HG03378 (cell line): Measurements from ENCODE around the gene PRRC2B.
"Not testable (repeated sequence)": the region's sequence is repeated elsewhere in the genome, so short reads cannot be mapped to it uniquely, and the experiment has no call there.

Experiments used
- ATAC-seq: cut with Tn5 transposase; IDR thresholded peaks from one replicate; pipeline ENCODE4 v1.9.1; 2021; ENCODE audit warnings: mild to moderate bottlenecking, moderate library complexity; ENCODE audit not compliant: unreplicated experiment

PRRC2B gene

GRCh38 chr9:131393622-131394463, at the start of gene PRRC2B:
TSS of gene PRRC2B (plus strand) at chr9:131394086. CDS start at chr9:131430145, 36,059 bp downstream.
- ATAC-seq, result no peak

- ATAC-seq, result not testable (repeated sequence)
Measured at GRCh38 chr9:131344931-131345535, 48.9 kb upstream of the PRRC2B start.

- no peak for ATAC-seq
Measured at GRCh38 chr9:131346559-131346958, 47.3 kb upstream of the PRRC2B start.

DNA sequence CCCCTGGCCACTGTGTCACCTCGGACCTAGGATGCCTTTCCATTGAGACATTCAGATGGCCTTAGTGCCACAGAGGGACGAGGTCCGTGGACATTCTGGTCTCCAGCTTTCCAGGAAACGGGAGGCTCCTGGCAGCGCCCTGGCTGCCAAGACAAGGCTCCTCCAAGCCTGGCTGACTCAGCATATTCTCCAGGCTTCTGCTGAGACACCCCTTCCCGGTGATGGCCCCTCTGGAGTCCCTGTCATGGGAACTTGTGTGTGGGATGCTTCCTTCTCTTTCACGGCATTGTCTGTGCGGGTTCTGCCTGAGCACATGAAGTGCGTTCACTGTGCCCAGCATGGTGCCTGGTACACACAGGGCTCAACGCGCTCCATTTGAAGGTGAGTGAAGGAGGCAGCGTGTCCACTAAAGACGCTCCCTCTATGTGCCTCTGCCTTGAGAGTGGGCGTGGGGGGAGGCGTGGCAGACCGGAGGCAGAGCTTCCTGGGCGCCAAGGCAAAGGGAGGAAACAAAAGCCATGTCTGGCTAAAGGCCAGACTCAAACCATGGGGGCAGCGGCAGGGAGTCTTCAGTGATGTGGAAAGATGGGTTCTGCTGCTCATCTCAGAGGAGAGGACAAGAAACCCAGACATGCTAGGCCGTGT, 46.4 kb upstream of the PRRC2B start:
- ATAC-seq, result no peak

GRCh38 chr9:131348631-131349521, 45.0 kb upstream of the PRRC2B start:
- ATAC-seq, result no peak

DNA sequence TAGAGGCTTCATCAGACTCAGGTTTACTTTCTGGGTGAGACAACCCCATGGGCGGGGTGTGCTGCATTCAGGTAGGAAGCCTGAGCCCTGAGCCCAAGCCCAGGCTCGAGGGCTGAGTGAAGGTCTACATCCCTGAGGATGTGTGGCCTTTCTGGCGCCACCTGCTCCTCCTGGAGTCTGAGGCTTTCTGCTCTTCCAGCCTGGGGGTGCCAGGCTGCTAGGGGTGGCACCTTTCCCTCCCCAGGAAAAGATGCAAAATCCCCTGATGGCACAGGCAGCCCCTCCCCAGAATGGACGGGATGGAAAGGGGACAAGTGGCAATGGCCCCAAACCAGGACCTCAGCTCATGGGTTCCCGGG, 44.4 kb upstream of the PRRC2B start:
- no peak for ATAC-seq

DNA sequence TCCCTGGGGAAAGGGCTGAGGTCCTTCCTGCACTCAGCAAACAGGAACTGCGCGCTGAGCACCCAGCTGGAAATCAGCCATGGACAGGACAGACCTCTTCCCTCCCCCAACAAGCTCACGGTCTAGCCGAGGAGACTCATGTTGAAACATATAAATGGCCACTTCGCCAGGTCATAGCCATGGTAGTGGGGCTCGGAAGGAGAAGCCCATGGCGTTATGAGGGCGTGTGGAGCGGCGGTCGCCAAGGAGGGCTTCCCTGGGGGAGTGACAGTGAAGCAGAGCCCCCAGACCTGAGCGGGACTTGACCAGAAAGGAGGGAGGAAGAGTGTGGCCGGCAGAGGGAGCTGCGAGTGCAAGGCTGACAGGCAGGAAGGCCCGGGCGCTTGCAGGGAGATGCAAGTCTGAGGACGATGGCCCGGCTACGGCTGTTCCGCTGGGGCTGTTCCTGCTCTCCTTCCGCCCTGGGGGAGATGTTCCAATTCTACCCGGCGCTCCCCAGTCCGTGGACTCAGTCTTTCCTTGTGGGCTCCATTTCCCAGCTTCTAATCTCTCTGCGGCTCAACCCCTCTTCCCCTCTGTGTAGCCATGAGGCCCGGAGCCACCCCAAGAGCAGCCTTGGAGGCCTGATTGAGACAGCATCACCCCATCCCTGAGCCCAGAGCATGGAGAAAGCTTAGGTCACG, 43.9 kb upstream of the PRRC2B start:
- ATAC-seq, result no peak

- ATAC-seq, result not testable (repeated sequence)
Measured at GRCh38 chr9:131356479-131356878, 37.4 kb upstream of the PRRC2B start.

- ATAC-seq, result no peak
Measured at GRCh38 chr9:131358556-131358955, 35.3 kb upstream of the PRRC2B start.

GRCh38 chr9:131361202-131361833, 32.6 kb upstream of the PRRC2B start:
- no peak for ATAC-seq

DNA sequence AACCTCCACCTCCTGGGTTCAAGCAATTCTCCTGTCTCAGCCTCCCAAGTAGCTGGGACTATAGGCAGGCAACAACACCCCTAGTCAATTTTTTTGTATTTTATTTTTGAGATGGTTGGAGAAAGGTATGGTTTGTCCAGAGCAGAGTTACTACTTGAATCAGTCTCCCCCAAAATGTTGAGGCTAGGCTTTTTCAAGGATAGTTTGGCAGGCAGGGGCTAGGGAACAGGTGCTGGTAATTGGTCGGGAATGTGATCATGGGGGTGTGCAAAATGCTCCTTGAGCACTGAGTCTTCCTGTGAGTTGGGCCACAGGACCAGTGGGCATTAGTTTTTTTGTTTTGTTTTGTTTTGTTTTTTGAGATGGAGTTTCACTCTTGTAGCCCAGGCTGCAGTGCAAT, 28.3 kb upstream of the PRRC2B start:
- no peak for ATAC-seq

DNA sequence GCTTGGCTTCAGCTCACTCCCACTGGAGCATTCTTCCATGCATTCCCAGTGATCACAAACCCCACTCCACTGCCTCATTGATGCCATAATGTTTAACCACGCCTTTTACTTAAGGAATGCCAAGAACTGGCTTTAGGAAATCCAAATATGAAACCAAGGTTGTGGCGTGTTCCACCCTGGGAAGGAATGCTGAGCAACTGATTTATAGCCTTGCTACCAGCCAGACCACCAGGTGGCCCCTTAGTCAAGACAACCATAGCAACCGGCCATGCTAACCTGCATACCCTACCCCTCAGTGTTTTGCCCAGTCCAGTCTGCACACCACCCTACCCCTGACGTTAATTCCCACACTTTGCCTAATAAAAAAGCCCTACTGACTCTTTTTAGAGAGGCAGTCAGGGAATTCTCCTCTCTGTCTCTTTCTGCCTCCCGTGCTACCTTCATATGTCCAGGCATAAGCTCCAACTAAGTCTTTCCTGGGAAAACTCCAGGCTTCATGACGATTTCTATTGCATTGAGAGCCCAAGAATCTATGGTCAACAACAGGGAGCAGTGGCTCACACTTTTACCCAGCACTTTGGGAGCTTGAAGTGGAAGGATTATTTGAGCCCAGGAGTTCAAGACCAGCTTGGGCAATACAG, 27.0 kb upstream of the PRRC2B start:
- ATAC-seq, result no peak

GRCh38 chr9:131367450-131367849, 26.4 kb upstream of the PRRC2B start:
- ATAC-seq, result no peak

DNA sequence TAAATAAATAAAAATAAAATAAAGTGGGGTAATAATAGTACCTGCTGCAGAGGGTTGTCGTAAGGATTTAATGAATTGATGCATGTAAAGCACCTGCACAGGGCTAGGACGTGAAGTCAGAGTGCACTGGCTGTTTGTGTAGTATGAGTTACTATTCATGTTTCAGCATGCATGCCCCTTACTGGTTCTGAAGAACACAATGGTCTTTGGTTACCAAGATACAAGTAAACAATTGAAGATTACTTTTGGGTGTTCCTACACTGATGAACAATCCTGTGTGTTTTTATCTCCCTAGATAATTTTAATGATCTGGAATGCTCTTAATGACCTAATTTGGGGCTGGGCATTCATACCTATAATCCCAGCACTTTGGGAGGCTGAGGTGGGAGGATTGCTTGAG, 23.2 kb upstream of the PRRC2B start:
- no peak for ATAC-seq

- not testable (repeated sequence) for ATAC-seq
Measured at GRCh38 chr9:131372599-131372973, 21.3 kb upstream of the PRRC2B start.

GRCh38 chr9:131374638-131375037, 19.2 kb upstream of the PRRC2B start:
- ATAC-seq, result not testable (repeated sequence)

GRCh38 chr9:131379056-131379455, 14.8 kb upstream of the PRRC2B start:
- no peak for ATAC-seq

DNA sequence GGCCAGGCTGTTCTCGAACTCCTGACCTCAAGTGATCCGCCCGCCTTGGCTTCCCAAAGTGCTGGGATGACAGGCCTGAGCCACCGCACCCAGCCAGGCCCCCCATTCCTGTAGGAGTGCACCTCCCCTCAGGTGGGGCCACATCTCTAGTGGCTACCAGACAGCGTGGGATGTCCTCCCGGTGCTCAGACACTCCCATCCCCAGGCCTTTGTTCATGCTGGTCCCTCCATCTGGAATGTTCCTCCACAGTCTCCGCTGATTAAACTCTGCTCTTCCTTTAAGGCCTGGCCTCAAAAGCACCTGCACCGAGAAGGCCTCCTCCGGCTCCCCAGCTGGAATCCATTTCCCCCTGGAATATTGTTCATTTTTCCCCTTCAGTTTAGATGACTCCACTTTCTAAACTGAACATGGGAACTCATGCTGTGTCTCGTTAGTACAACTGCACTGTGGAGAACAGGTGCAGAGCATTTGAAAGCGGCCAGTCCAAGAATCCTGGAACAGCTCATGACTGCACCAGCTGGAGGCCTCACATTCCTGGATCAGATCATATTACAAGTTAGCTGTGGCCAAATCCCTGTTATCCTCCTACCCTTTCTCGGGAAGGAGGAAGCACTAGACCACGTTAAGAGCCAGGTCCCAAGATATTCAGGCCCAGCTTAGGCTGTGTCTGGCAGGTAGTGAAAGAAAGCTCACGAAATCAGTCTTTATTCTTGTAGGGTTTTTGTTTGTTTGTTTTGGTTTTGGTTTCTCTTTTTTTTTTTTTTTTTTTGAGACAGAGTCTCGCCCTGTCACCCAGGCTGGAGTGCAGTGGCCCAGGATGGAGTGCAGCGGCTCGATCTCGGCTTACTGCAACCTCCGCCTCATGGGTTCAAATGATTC, 10.8 kb upstream of the PRRC2B start:
- ATAC-seq, result no peak

- ATAC-seq, result no peak
Measured at GRCh38 chr9:131385296-131385695, 8.6 kb upstream of the PRRC2B start.
